Stimulated activated CD8-positive, alpha-beta memory T cell treated with anti-CD3 and anti-CD28 coated beads, Interleukin-7, amount 100 ng/mL, for 24 hours (primary cell): ENCODE measurements around the gene ARHGAP44.

ENCODE experiments used
- DNase-seq: peaks from one replicate; pipeline ENCODE4 v3.0.0-alpha.2; 2020; ENCODE audit warnings: low read depth

Gene ARHGAP44

DNA sequence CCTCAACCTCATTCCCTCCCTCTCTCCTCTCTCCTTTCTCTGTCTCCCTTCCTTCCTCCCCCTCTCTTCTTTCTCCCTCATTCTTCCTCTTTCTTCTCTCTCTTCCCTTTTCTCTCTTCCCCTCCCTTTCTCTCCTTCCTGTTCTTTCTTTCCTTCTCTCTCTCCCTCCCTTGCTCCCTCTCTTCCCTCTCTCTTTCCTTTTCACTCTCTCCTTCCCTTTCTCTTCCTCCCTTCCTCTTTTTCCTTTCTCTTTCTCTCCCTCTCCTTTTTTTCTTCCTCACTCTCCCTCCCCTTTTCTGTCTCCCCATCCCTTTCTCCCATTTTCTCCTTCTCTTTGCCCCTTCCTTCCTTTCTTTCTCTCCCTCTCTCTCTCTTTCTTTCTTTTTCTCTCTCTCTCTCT is 236.4 kb downstream of the ARHGAP44 start:
- DNase-seq = no peak

DNA sequence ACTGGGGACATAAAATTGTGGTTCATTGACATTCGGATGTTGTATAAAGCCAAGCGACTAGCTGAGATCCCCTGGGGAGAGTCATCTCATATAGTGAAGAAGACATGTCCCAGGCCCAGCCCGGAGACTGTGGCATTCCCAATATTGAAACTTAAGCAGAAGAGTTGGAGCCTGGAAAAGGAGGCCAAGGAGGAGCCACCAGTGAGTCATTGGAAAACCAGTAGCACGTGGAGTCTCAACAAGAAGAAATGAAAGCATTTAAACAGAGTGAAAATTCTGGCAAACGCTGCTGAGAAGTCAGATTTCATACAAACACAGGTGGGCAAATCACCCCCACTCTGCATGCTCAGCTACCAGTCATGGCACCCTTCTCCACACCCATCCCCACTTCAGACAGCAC is 237.9 kb downstream of the ARHGAP44 start:
- no peak for DNase-seq

DNA sequence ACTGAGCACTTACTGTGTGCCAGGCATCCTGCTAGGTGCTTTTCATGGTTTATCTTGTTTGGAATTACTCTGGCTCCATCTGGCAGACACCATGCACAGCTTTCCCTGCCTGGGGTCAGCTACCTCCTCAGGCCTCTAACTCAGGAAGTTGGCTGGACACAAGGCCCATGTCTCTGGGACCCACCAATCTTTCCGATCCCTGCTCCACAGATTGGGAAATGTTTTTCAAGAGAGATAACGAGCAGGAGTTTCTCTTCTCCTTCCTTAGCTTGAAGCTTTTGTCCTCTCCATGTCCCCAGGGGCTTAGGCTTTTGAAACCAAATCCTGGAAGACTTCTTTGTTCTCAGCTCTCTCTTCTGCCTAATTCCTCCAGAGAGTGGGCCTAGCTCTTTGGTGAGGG is 240.0 kb downstream of the ARHGAP44 start:
- no peak for DNase-seq

DNA sequence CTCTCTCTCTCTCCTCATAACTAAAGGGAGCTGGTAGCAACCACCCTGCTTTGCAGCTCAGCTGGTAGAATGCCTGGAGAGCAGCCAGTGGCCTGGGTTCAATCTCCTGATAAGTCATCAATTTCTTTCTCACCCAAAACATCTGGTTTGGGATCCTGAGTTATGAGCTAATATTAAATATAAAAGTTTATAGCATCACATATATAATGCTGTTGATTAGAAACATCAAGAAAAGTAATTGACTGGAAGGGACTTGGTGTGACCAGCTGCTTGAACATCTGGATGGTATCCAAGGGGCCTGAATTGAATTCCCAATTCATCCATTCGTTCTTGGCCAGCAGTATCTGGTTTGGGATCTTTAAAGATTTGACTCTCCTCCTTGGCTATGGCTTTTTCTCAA is 240.8 kb downstream of the ARHGAP44 start:
- DNase-seq = no peak

DNA sequence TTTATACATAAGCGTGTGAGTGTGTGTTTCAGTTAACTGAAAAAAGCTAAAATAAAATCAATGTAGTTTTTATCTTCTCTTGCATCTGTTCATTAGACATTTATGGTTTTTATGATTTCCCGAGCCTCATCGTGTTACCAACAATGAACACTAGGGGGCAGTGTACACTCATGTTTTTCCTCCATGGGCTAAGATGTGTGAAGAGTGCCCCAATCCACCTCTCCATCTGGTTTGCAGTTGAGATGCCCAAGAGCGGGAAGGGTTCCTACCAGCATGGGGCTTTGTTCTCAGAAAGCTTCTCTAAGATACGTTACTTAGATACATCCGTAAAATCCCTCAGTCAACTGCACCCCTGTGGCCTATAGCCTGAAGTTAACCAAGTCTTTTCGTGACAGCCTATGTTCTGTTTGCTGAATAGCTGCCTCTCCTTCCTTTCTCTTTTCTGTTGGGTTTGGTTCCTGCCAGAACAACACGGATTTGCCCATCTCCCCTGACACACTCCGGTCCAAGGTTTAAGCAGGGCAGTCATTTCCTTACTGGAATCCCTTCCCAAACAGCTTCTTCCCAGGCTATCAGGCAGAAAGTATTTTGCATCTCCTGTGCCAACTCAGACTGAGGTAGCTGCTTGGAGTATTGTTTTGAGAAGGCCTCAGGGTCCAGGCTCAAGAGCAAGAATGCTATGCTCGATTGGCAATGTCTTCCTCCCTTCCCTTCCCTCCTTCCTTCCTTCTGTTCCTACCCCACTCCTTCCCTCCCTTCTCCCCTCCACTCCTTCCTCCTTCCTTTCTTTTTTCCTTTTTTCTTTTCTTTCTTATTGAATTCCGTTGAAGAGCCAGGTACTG is 241.4 kb downstream of the ARHGAP44 start:
- peak; percentile 11 for DNase-seq

DNA sequence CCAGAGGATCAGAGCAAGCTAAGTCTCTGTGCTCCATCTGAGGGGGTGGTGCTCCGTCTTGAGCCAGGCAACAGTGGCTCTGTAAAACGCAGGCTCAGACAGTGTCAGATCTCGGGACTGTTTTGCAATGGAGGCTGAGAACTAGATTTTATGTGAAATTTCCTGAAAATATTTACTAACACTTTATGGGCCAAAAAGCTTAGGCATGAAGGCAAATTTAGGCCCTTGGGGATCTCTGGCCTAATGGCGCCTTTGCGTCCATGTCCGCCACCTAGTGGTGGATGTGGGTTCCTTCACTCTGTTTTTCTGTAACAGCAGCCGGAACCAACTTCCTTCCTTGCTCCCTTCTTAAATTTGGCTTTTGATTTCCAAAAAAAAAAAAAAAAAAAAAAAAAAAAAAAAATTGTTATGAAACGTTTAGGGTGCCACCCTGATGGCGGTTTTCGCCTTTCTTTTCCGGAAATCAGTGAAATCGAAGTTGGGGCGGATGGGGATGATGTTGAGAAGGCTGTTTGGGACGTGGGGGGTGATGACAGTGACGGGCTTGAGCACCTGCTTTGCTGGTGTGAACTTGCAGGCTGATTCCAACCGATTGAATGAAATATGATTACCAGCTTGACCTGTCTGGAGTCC is 242.5 kb downstream of the ARHGAP44 start:
- peak; percentile 16 for DNase-seq

DNA sequence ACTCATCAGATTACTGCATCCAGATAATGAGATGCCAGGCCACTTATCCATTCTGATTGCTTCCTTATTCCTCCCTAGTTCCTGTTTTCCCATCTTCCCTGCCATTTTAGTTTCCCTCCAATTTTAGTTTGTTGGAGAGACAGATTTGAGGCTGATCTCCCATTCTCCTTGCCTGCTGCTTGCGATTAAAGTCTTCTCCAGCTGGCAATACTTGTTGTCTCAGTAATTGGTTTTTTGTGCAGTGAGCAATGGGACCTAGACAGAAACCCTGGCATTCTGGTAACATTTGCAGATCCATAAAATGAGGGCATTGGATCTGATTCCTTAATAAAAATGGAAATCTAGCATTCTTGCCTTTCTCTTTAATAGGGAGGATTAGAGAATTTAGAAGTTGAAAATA is 246.1 kb downstream of the ARHGAP44 start:
- no peak for DNase-seq

DNA sequence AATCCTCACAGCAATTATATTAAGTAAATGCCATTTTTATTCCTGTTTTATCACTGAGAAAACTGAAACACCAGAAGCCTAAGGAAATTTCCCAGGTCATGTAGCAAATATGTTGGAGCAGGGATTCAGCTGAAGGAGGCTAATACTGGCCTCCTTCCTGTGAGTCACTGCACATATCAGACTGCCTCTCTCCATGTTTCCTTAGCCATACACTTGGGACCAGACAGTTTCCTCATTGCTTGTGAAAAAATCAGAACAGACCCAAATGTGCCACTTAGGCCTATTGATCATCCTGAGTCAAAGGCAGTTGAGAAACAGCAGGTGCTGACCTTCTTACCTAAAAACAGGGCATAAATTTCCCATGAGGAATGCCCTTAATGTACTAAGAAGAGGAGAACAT is 247.5 kb downstream of the ARHGAP44 start:
- no peak for DNase-seq

DNA sequence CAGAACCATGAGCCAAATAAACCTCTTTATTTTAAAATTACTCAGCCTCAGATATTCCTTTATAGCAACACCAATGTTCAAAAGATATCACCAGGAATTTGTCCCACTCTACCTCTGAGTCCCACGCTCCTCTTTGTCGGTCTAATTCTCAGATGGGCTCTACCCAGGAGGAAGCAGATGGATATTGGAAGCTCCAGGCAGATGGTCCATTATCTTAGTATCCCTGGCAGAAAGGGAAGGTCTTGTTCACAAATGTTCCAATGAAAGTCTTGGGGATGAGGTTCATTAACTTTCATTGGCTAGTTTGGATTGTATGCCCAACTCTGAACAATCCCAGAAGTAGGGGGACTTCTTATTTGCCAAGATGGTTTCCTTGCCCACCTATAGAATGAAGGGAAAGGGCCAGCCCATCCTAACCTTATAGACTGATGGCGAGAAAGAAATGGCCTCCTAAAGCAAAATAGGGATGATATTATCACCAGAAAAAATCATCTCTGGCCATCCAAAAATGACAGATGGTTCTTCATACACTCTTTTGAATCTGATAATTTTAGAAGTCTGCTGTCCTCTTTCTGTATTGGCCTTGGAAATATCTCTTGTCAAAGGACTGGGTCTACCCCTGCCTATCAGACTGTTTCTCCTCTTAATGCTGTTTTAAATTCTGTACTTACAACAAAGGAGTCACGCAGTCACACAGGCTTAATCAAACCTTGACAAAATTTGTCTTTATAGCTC is 249.8 kb downstream of the ARHGAP44 start:
- DNase-seq = no peak
